ENCODE data around the gene PRKCD.

The PRKCD gene

GRCh38 chr3:53238051-53238850 is 77.2 kb downstream of the PRKCD start:
- no peak for TF ChIP-seq CTCF (IDR thresholded peaks at IDR 0.05; ENCODE audit: insufficient read depth, low read length, poor library complexity, severe bottlenecking)
- no peak overlapping the region for H3K4me3 ChIP-seq (replicated peaks; ENCODE audit: low read depth, low read length)
- H3K36me3 ChIP-seq (ENCODE audit: control insufficient read depth, insufficient read depth, low read length): peaks cover 49% of the 10 kb centered on the region
- no peaks in the 10 kb centered on the region for H3K27me3 ChIP-seq (replicated peaks; ENCODE audit: control insufficient read depth, insufficient read depth, low read length)
- DNase-seq (ENCODE audit: extremely low read depth, insufficient read length): no peak

- no peak overlapping the region for H3K4me3 ChIP-seq (replicated peaks; ENCODE audit: low read depth, low read length)
- peaks cover 50% of the 10 kb centered on the region for H3K36me3 ChIP-seq (ENCODE audit: control insufficient read depth, insufficient read depth, low read length)
- DNase-seq (ENCODE audit: extremely low read depth, insufficient read length): no peak
- TF ChIP-seq CTCF (IDR thresholded peaks at IDR 0.05; ENCODE audit: insufficient read depth, low read length, poor library complexity, severe bottlenecking): no peak
- no peaks in the 10 kb centered on the region for H3K27me3 ChIP-seq (replicated peaks; ENCODE audit: control insufficient read depth, insufficient read depth, low read length)
These were observed 77.9 kb downstream of the PRKCD start for GRCh38 chr3:53238886-53239285.

GRCh38 chr3:53239800-53240199 is 78.8 kb downstream of the PRKCD start:
- Histone ChIP-seq H3K4me3 (replicated peaks; ENCODE audit: low read depth, low read length) (no peak overlapping the region), H3K27me3 (replicated peaks; ENCODE audit: control insufficient read depth, insufficient read depth, low read length) (no peaks in the 10 kb centered on the region), H3K36me3 (ENCODE audit: control insufficient read depth, insufficient read depth, low read length) (peaks cover 47% of the 10 kb centered on the region)
- DNase-seq (ENCODE audit: extremely low read depth, insufficient read length): no peak
- no peak for TF ChIP-seq CTCF (IDR thresholded peaks at IDR 0.05; ENCODE audit: insufficient read depth, low read length, poor library complexity, severe bottlenecking)

GRCh38 chr3:53240989-53241972 is 80.3 kb downstream of the PRKCD start:
- Histone ChIP-seq H3K27me3 (replicated peaks; ENCODE audit: control insufficient read depth, insufficient read depth, low read length) (no peaks in the 10 kb centered on the region), H3K36me3 (ENCODE audit: control insufficient read depth, insufficient read depth, low read length) (peaks cover 37% of the 10 kb centered on the region), H3K4me3 (replicated peaks; ENCODE audit: low read depth, low read length) (no peak overlapping the region)
- DNase-seq (ENCODE audit: extremely low read depth, insufficient read length): no peak
- TF ChIP-seq CTCF (IDR thresholded peaks at IDR 0.05; ENCODE audit: insufficient read depth, low read length, poor library complexity, severe bottlenecking): no peak

- DNase-seq (ENCODE audit: extremely low read depth, insufficient read length): no peak
- TF ChIP-seq CTCF (IDR thresholded peaks at IDR 0.05; ENCODE audit: insufficient read depth, low read length, poor library complexity, severe bottlenecking): no peak
- Histone ChIP-seq H3K36me3 (ENCODE audit: control insufficient read depth, insufficient read depth, low read length) (peaks cover 33% of the 10 kb centered on the region), H3K27me3 (replicated peaks; ENCODE audit: control insufficient read depth, insufficient read depth, low read length) (no peaks in the 10 kb centered on the region), H3K4me3 (replicated peaks; ENCODE audit: low read depth, low read length) (no peak overlapping the region)
These were observed 81.1 kb downstream of the PRKCD start for GRCh38 chr3:53242155-53242554.

Data from GM06990 (cell line).